Panc1 (cell line): ENCODE results near the gene NWD2.
"Not testable (repeated sequence)": the region's sequence is repeated elsewhere in the genome, so short reads cannot be mapped to it uniquely, and the experiment has no call there.

ENCODE experiments used
- POLR2AphosphoS5 ChIP-seq: IDR thresholded peaks from 2 replicates; pipeline ENCODE4 v1.6.1; 2012; ENCODE audit warnings: mild to moderate bottlenecking, low read depth, low read length, moderate library complexity
- SIN3A ChIP-seq: IDR thresholded peaks from 2 replicates; pipeline ENCODE4 v1.6.1; 2012; ENCODE audit warnings: low read depth, mild to moderate bottlenecking, low read length, moderate library complexity, borderline replicate concordance; ENCODE audit not compliant: insufficient read depth
- TCF7L2 ChIP-seq: IDR thresholded peaks from 2 replicates; pipeline ENCODE4 v1.6.1; 2011; ENCODE audit warnings: mild to moderate bottlenecking, low read depth, low read length, inconsistent platforms
- TF ChIP-seq, protein P1 (sequence below): fragments of 450-650 bp; IDR thresholded peaks from 2 replicates; pipeline ENCODE4 v1.5.1; 2017; ENCODE audit warnings: mild to moderate bottlenecking
- TF ChIP-seq, protein P2 (sequence below), 2 experiments: IDR thresholded peaks; 2 replicates each; pipeline ENCODE4 v1.6.1; 2011 to 2012; ENCODE audit warnings: low read depth in 2 of 2, control low read depth in 1 of 2, low read length in 1 of 2, mild to moderate bottlenecking in 1 of 2, moderate library complexity in 1 of 2; ENCODE audit not compliant: insufficient read depth in 1 of 2

DNA sequence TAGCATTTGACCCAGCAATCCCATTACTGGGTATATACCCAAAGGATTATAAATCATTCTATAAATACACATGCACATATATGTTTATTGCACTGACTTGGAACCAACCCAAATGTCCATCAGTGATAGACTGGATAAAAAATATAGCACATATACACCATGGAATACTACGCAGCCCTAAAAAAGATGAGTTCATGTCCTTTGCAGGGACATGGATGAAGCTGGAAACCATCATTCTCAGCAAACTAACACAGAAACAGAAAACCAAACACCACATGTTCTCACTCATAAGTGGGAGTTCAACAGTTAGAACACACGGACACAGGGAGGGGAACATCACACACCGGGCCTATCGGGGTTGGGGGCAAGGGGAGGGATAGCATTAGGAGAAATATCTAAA lies 250.8 kb downstream of the NWD2 start:
- TF ChIP-seq, protein P1, sequence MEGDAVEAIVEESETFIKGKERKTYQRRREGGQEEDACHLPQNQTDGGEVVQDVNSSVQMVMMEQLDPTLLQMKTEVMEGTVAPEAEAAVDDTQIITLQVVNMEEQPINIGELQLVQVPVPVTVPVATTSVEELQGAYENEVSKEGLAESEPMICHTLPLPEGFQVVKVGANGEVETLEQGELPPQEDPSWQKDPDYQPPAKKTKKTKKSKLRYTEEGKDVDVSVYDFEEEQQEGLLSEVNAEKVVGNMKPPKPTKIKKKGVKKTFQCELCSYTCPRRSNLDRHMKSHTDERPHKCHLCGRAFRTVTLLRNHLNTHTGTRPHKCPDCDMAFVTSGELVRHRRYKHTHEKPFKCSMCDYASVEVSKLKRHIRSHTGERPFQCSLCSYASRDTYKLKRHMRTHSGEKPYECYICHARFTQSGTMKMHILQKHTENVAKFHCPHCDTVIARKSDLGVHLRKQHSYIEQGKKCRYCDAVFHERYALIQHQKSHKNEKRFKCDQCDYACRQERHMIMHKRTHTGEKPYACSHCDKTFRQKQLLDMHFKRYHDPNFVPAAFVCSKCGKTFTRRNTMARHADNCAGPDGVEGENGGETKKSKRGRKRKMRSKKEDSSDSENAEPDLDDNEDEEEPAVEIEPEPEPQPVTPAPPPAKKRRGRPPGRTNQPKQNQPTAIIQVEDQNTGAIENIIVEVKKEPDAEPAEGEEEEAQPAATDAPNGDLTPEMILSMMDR: not testable (repeated sequence)
- not testable (repeated sequence) for TF ChIP-seq TCF7L2, POLR2AphosphoS5, SIN3A
- TF ChIP-seq, protein P2, sequence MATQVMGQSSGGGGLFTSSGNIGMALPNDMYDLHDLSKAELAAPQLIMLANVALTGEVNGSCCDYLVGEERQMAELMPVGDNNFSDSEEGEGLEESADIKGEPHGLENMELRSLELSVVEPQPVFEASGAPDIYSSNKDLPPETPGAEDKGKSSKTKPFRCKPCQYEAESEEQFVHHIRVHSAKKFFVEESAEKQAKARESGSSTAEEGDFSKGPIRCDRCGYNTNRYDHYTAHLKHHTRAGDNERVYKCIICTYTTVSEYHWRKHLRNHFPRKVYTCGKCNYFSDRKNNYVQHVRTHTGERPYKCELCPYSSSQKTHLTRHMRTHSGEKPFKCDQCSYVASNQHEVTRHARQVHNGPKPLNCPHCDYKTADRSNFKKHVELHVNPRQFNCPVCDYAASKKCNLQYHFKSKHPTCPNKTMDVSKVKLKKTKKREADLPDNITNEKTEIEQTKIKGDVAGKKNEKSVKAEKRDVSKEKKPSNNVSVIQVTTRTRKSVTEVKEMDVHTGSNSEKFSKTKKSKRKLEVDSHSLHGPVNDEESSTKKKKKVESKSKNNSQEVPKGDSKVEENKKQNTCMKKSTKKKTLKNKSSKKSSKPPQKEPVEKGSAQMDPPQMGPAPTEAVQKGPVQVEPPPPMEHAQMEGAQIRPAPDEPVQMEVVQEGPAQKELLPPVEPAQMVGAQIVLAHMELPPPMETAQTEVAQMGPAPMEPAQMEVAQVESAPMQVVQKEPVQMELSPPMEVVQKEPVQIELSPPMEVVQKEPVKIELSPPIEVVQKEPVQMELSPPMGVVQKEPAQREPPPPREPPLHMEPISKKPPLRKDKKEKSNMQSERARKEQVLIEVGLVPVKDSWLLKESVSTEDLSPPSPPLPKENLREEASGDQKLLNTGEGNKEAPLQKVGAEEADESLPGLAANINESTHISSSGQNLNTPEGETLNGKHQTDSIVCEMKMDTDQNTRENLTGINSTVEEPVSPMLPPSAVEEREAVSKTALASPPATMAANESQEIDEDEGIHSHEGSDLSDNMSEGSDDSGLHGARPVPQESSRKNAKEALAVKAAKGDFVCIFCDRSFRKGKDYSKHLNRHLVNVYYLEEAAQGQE (IDR thresholded peaks at IDR 0.05; ENCODE audit: insufficient read depth in 1 of 2, low read depth in 2 of 2, low read length in 1 of 2): not testable (repeated sequence)
